A549 (cell line): ENCODE measurements around the gene RBKS. TPM values are rescaled to one million over a fixed set of nuclear protein-coding genes. Genes with fewer than 3 reads are reported as not detected.
"Not testable (repeated sequence)": the region's sequence is repeated elsewhere in the genome, so short reads cannot be mapped to it uniquely, and the experiment has no call there.

ENCODE experiments used
- ATAC-seq, 2 experiments: fragments of 200-7000 bp in 1 of 2; fragments of >200 bp in 1 of 2; cut with Nextera tagmentation in 1 of 2; cut with Tn5 transposase in 1 of 2; 3 replicates each; pipeline versions ENCODE4 v1.8.0 to v1.9.1; 2018 to 2020; ENCODE audit warnings: mild to moderate bottlenecking in 1 of 2, moderate library complexity in 1 of 2
- CTCF ChIA-PET: fragments of 300-600 bp; sonication (Branson Sonifier 250); formaldehyde crosslinking; extraction: SDS; loops from one replicate; lab custom pipeline; 2021; ENCODE audit warnings: antibody characterized with exemption, inconsistent platforms; lab: Yijun Ruan, JAX
- POLR2A ChIA-PET: fragments of 350-600 bp; formaldehyde crosslinking; extraction: SDS; loops from one replicate; lab custom pipeline; 2021; ENCODE audit warnings: antibody characterized with exemption, inconsistent platforms; lab: Yijun Ruan, JAX
- DNase-seq, 2 experiments: peaks; one replicate each; pipeline versions ENCODE4 v3.0.0 to v3.0.0-alpha.2; 2011 to 2016; ENCODE audit warnings: low read depth in 1 of 2, low spot score in 1 of 2
- FAIRE-seq: peaks from 2 replicates; lab custom pipeline; 2011; peaks lifted over from hg19 to GRCh38; lab: Jason Lieb, UNC
- H3K27ac ChIP-seq, 2 experiments: fragments of >200 bp; sonication (Bioruptor Twin); formaldehyde crosslinking; 3 replicates each; pipeline ENCODE4 v1.5.1; 2016 to 2017
- H3K4me1 ChIP-seq: fragments of >200 bp; sonication (Bioruptor Twin); formaldehyde crosslinking; 3 replicates; pipeline ENCODE4 v1.6.1; 2016
- H3K4me2 ChIP-seq: fragments of >200 bp; sonication (Bioruptor Twin); formaldehyde crosslinking; 3 replicates; pipeline ENCODE4 v1.6.1; 2016
- H3K4me3 ChIP-seq: fragments of >200 bp; sonication (Bioruptor Twin); formaldehyde crosslinking; 3 replicates; pipeline ENCODE4 v1.5.1; 2016
- H3K9me3 ChIP-seq: fragments of >200 bp; sonication (Bioruptor Twin); formaldehyde crosslinking; 3 replicates; pipeline ENCODE4 v1.6.1; 2016
- CEBPB ChIP-seq, 2 experiments: fragments of >200 bp in 1 of 2; sonication (Bioruptor Twin) in 1 of 2; formaldehyde crosslinking in 1 of 2; IDR thresholded peaks; 2 replicates each; pipeline ENCODE4 v1.6.1; 2012 to 2016
- EHF ChIP-seq: fragments of 250-450 bp; sonication (Bioruptor Pico); IDR thresholded peaks from 2 replicates; pipeline ENCODE4 v1.5.0; 2020; ENCODE audit warnings: mild to moderate bottlenecking
- ESRRA ChIP-seq: fragments of 150-350 bp; IDR thresholded peaks from 2 replicates; pipeline ENCODE4 v1.6.1; 2014; ENCODE audit warnings: mild to moderate bottlenecking, low read length, borderline replicate concordance
- FOSB ChIP-seq: fragments of 250-450 bp; sonication (Bioruptor Pico); IDR thresholded peaks from 2 replicates; pipeline ENCODE4 v1.5.0; 2020; ENCODE audit warnings: mild to moderate bottlenecking, moderate library complexity
- GATA3 ChIP-seq: IDR thresholded peaks from 2 replicates; pipeline ENCODE4 v1.6.1; 2012; ENCODE audit warnings: borderline replicate concordance
- HOXB13 ChIP-seq: fragments of 250-450 bp; sonication (Bioruptor Pico); IDR thresholded peaks from 2 replicates; pipeline ENCODE4 v1.5.0; 2020; ENCODE audit warnings: low read depth, mild to moderate bottlenecking, moderate library complexity
- JUNB ChIP-seq: fragments of >200 bp; sonication (Bioruptor Twin); formaldehyde crosslinking; IDR thresholded peaks from 2 replicates; pipeline ENCODE4 v1.6.1; 2016
- KDM1A ChIP-seq: fragments of 200-600 bp; sonication (generic); IDR thresholded peaks from 2 replicates; pipeline ENCODE4 v1.6.1; 2016; ENCODE audit warnings: low read depth, mild to moderate bottlenecking
- MAZ ChIP-seq: fragments of 150-350 bp; IDR thresholded peaks from 2 replicates; pipeline ENCODE4 v1.6.1; 2014; ENCODE audit warnings: antibody characterized with exemption, low read depth, low read length, borderline replicate concordance
- NFE2L2 ChIP-seq: fragments of 150-350 bp; conservative IDR thresholded peaks from 2 replicates; pipeline ENCODE4 v1.6.1; 2014; ENCODE audit warnings: low read length
- POLR2AphosphoS2 ChIP-seq: conservative IDR thresholded peaks from 2 replicates; pipeline ENCODE4 v1.6.1; 2012; ENCODE audit warnings: low read length, improper control_type of control experiment, inconsistent platforms
- RARB ChIP-seq: fragments of 250-450 bp; sonication (Bioruptor Pico); IDR thresholded peaks from 2 replicates; pipeline ENCODE4 v1.8.0; 2021; ENCODE audit warnings: mild to moderate bottlenecking, moderate library complexity
- SREBF2 ChIP-seq: fragments of 450-650 bp; IDR thresholded peaks from 2 replicates; pipeline ENCODE4 v1.6.1; 2014; ENCODE audit warnings: mild to moderate bottlenecking, moderate library complexity
- TFCP2L1 ChIP-seq: fragments of 250-450 bp; sonication (Bioruptor Pico); IDR thresholded peaks from 2 replicates; pipeline ENCODE4 v1.5.0; 2021; ENCODE audit warnings: mild to moderate bottlenecking
- ZFP36 ChIP-seq: fragments of 450-650 bp; IDR thresholded peaks from 2 replicates; pipeline ENCODE4 v1.6.1; 2014; ENCODE audit warnings: borderline replicate concordance; ENCODE audit not compliant: partially characterized antibody
- whole genome bisulfite sequencing: methylation state at CpG from one replicate; pipeline ENCODE4 v1.1.6; 2017; ENCODE audit errors: missing lambda C conversion rate; 5-methylcytosine and 5-hydroxymethylcytosine counted together
- polyA plus RNA-seq, 4 experiments: library from polyadenylated mRNA; depleted of rRNA in 3 of 4; stranded (reverse); fragments of >200 nt; fragmentation: RNase III in 1 of 4; extraction: RNeasy Plus Mini Kit Qiagen cat#74134 plus additional on column Dnase treatment in 1 of 4; gene quantifications; 2 replicates in 3 of 4; 3 replicates in 1 of 4; pipeline ENCODE4 v1.2.3, GENCODE V29; 2011 to 2017
- TF ChIP-seq, protein P1 (sequence below): fragments of 200-600 bp; sonication (generic); IDR thresholded peaks from 2 replicates; pipeline ENCODE4 v1.6.1; 2016; ENCODE audit warnings: antibody characterized with exemption, mild to moderate bottlenecking, moderate library complexity
- TF ChIP-seq, protein P2 (sequence below): IDR thresholded peaks from 2 replicates; pipeline ENCODE4 v1.6.1; 2012

RBKS gene
- polyA plus RNA-seq, 2 of the 4 experiments (the other 2 are of a cell fraction): 7.6 to 8.5 TPM

- TF ChIP-seq CEBPB (IDR thresholded peaks at IDR 0.05) (no peak), KDM1A (no peak)
- TF ChIP-seq, all 56 proteins: peak for 0
- Histone ChIP-seq H3K4me1 (peaks cover 7% of the 10 kb centered on the region), H3K9me3 (peaks cover 23% of the 10 kb centered on the region; the same call in 2 of the 3 replicates), H3K4me3 (no peak overlapping the region), H3K4me2 (no peak overlapping the region), H3K27ac (no peak overlapping the region)
- ChIA-PET CTCF (interaction anchor here (0.7 to 1.1 kb wide), 4 partner anchors 11 to 65 kb away, joined by 3 to 4 read pairs (median 3); no protein-coding TSS in a partner anchor), POLR2A (interaction anchor here (0.8 kb wide), 1 partner anchor 15 kb away, joined by 3 read pairs; no protein-coding TSS in a partner anchor)
- DNase-seq: no peak
- 85% methylated on average over 6 of the region's 6 CpGs for WGBS
- FAIRE-seq: no peak
- ATAC-seq: no peak
Measured at GRCh38 chr2:27747827-27748352, 142.3 kb downstream of the RBKS start.

- DNase-seq (no peak), ATAC-seq (no peak), FAIRE-seq (no peak)
- Histone ChIP-seq H3K4me2 (no peak overlapping the region; the same call in 2 of the 3 replicates), H3K4me3 (no peak overlapping the region), H3K4me1 (no peaks in the 10 kb centered on the region), H3K9me3 (peaks cover 24% of the 10 kb centered on the region; the same call in 2 of the 3 replicates), H3K27ac (peak overlapping the region in 1 of 2 experiments; percentile 10; a peak in 1 of 6 replicates)
- ChIA-PET POLR2A (no interaction called here), CTCF (no interaction called here)
- TF ChIP-seq FOSB (CRISPR knock-in tag) (no peak), KDM1A (no peak), POLR2AphosphoS2 (no peak)
- 57% methylated on average over 2 of the region's 2 CpGs for whole genome bisulfite sequencing
Measured at GRCh38 chr2:27746325-27746724, 143.9 kb downstream of the RBKS start.

GRCh38 chr2:27745494-27745893 is 144.7 kb downstream of the RBKS start:
- H3K4me3 ChIP-seq, H3K4me1 ChIP-seq, FAIRE-seq, H3K4me2 ChIP-seq, POLR2A ChIA-PET, H3K27ac ChIP-seq, ATAC-seq, DNase-seq: not testable (repeated sequence)
- CTCF ChIA-PET: interaction anchor here (0.7 to 5.1 kb wide), 4 partner anchors 9 to 707 kb away, joined by 3 to 34 read pairs (median 8); no protein-coding TSS in a partner anchor
- H3K9me3 ChIP-seq: peaks cover 31% of the 10 kb centered on the region; the same call in 2 of the 3 replicates

- ATAC-seq (no peak), FAIRE-seq (no peak), DNase-seq (no peak)
- H3K4me2 ChIP-seq: no peak overlapping the region
- 93% methylated on average over 9 of the region's 9 CpGs for WGBS
- H3K27ac ChIP-seq: no peak overlapping the region
- POLR2A ChIA-PET: no interaction called here
- peaks cover 23% of the 10 kb centered on the region; the same call in 2 of the 3 replicates for H3K9me3 ChIP-seq
- TF ChIP-seq EHF (CRISPR knock-in tag) (no peak), SREBF2 (no peak), POLR2AphosphoS2 (no peak), RARB (CRISPR knock-in tag) (no peak), ESRRA (no peak), GATA3 (no peak), TFCP2L1 (CRISPR knock-in tag) (no peak), MAZ (no peak), HOXB13 (CRISPR knock-in tag) (no peak), ZFP36 (no peak), NFE2L2 (no peak), KDM1A (no peak), JUNB (no peak)
- TF ChIP-seq, protein P1, sequence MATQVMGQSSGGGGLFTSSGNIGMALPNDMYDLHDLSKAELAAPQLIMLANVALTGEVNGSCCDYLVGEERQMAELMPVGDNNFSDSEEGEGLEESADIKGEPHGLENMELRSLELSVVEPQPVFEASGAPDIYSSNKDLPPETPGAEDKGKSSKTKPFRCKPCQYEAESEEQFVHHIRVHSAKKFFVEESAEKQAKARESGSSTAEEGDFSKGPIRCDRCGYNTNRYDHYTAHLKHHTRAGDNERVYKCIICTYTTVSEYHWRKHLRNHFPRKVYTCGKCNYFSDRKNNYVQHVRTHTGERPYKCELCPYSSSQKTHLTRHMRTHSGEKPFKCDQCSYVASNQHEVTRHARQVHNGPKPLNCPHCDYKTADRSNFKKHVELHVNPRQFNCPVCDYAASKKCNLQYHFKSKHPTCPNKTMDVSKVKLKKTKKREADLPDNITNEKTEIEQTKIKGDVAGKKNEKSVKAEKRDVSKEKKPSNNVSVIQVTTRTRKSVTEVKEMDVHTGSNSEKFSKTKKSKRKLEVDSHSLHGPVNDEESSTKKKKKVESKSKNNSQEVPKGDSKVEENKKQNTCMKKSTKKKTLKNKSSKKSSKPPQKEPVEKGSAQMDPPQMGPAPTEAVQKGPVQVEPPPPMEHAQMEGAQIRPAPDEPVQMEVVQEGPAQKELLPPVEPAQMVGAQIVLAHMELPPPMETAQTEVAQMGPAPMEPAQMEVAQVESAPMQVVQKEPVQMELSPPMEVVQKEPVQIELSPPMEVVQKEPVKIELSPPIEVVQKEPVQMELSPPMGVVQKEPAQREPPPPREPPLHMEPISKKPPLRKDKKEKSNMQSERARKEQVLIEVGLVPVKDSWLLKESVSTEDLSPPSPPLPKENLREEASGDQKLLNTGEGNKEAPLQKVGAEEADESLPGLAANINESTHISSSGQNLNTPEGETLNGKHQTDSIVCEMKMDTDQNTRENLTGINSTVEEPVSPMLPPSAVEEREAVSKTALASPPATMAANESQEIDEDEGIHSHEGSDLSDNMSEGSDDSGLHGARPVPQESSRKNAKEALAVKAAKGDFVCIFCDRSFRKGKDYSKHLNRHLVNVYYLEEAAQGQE: no peak
- TF ChIP-seq, protein P2, sequence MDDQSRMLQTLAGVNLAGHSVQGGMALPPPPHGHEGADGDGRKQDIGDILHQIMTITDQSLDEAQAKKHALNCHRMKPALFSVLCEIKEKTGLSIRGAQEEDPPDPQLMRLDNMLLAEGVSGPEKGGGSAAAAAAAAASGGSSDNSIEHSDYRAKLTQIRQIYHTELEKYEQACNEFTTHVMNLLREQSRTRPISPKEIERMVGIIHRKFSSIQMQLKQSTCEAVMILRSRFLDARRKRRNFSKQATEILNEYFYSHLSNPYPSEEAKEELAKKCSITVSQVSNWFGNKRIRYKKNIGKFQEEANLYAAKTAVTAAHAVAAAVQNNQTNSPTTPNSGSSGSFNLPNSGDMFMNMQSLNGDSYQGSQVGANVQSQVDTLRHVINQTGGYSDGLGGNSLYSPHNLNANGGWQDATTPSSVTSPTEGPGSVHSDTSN: no peak
- H3K4me3 ChIP-seq: no peak overlapping the region
- H3K4me1 ChIP-seq: peaks cover 12% of the 10 kb centered on the region
- CTCF ChIA-PET: interaction anchor here (1.1 to 5.1 kb wide), 2 partner anchors 12 to 20 kb away, joined by 3 to 34 read pairs; no protein-coding TSS in a partner anchor
Measured at GRCh38 chr2:27742571-27742970, 147.6 kb downstream of the RBKS start.
